NCI-H748 (cell line): ENCODE results near the gene OSBPL2.

ENCODE experiments used
- DNase-seq: peaks from one replicate; lab custom pipeline; 2025; ENCODE audit not compliant: unreplicated experiment; lab: John Stamatoyannopoulos, UW

The OSBPL2 gene

GRCh38 chr20:62333820-62334595 is 95.7 kb downstream of the OSBPL2 start:
- DNase-seq, result no peak

GRCh38 chr20:62334881-62335280 is 96.6 kb downstream of the OSBPL2 start:
- DNase-seq, result no peak

GRCh38 chr20:62335532-62335931 is 97.2 kb downstream of the OSBPL2 start:
- no peak for DNase-seq

GRCh38 chr20:62336329-62336728 is 98.0 kb downstream of the OSBPL2 start:
- peak; percentile 21 for DNase-seq

GRCh38 chr20:62336775-62337557 is 98.6 kb downstream of the OSBPL2 start:
- no peak for DNase-seq

GRCh38 chr20:62337558-62338293 is 99.4 kb downstream of the OSBPL2 start:
- no peak for DNase-seq

- DNase-seq, result no peak
These were observed 99.9 kb downstream of the OSBPL2 start for GRCh38 chr20:62338294-62338620.

GRCh38 chr20:62339647-62340062 is 101.3 kb downstream of the OSBPL2 start:
- DNase-seq, result no peak

- peak; percentile 60 for DNase-seq
These were observed 104.6 kb downstream of the OSBPL2 start for GRCh38 chr20:62342910-62343309.

- DNase-seq, result no peak
These were observed 105.8 kb downstream of the OSBPL2 start for GRCh38 chr20:62344092-62344491.

- DNase-seq, result no peak
These were observed 106.5 kb downstream of the OSBPL2 start for GRCh38 chr20:62344782-62345181.
